GM23338 (cell line): Measurements from ENCODE around the gene LUC7L.

ENCODE experiments used
- CREB1 ChIP-seq: fragments of 250-450 bp; sonication (Bioruptor Pico); IDR thresholded peaks from 2 replicates; pipeline ENCODE4 v1.5.0; 2020; ENCODE audit warnings: low read depth, mild to moderate bottlenecking, moderate library complexity
- EZH2 ChIP-seq: fragments of 200-600 bp; sonication (generic); IDR thresholded peaks from one replicate; pipeline ENCODE4 v1.8.0; 2017; ENCODE audit warnings: antibody characterized with exemption, mild to moderate bottlenecking, low read depth; ENCODE audit not compliant: unreplicated experiment
- EZH2phosphoT487 ChIP-seq: fragments of 200-600 bp; sonication (generic); IDR thresholded peaks from one replicate; pipeline ENCODE4 v1.8.1; 2018; ENCODE audit warnings: antibody characterized with exemption; ENCODE audit not compliant: unreplicated experiment
- JUNB ChIP-seq: IDR thresholded peaks from one replicate; pipeline ENCODE4 v1.6.1; 2016; ENCODE audit warnings: antibody characterized with exemption; ENCODE audit not compliant: unreplicated experiment
- NANOG ChIP-seq: IDR thresholded peaks from 2 replicates; pipeline ENCODE4 v1.6.1; 2016; ENCODE audit warnings: antibody characterized with exemption, borderline replicate concordance
- POLR2AphosphoS5 ChIP-seq: IDR thresholded peaks from 2 replicates; pipeline ENCODE4 v1.6.1; 2016; ENCODE audit warnings: antibody characterized with exemption, low read depth
- STAT1 ChIP-seq: IDR thresholded peaks from one replicate; pipeline ENCODE4 v1.6.1; 2016; ENCODE audit warnings: antibody characterized with exemption; ENCODE audit not compliant: unreplicated experiment
- ZNF114 ChIP-seq: fragments of 250-450 bp; sonication (Bioruptor Pico); IDR thresholded peaks from 2 replicates; pipeline ENCODE4 v1.5.0; 2020; ENCODE audit warnings: mild to moderate bottlenecking, moderate library complexity
- TF ChIP-seq, protein P1 (sequence below), 2 experiments: fragments of 200-600 bp in 1 of 2; sonication (generic) in 1 of 2; conservative IDR thresholded peaks; 2 replicates each; pipeline versions ENCODE4 v1.5.1 to v1.6.1; 2016 to 2017; ENCODE audit warnings: antibody characterized with exemption in 2 of 2, low read depth in 2 of 2, mild to moderate bottlenecking in 2 of 2, moderate library complexity in 1 of 2
- TF ChIP-seq, protein P2 (sequence below): IDR thresholded peaks from one replicate; pipeline ENCODE4 v1.6.1; 2018; ENCODE audit warnings: antibody characterized with exemption; ENCODE audit not compliant: unreplicated experiment
- TF ChIP-seq, protein P3 (sequence below): fragments of 250-450 bp; sonication (Bioruptor Pico); IDR thresholded peaks from 2 replicates; pipeline ENCODE4 v1.5.0; 2020; ENCODE audit warnings: mild to moderate bottlenecking, moderate library complexity
- TF ChIP-seq, protein P4 (sequence below): IDR thresholded peaks from 2 replicates; pipeline ENCODE4 v1.6.1; 2016; ENCODE audit warnings: antibody characterized with exemption

GRCh38 chr16:234468-235305 is 5.4 kb upstream of the LUC7L start, which contains the start of gene FAM234A:
- TF ChIP-seq ZNF114 (CRISPR knock-in tag) (no peak), EZH2phosphoT487 (no peak), POLR2AphosphoS5 (peak; percentile 74), EZH2 (no peak), STAT1 (no peak), CREB1 (CRISPR knock-in tag) (peak; percentile 91), JUNB (no peak), NANOG (no peak)
- TF ChIP-seq, protein P1, sequence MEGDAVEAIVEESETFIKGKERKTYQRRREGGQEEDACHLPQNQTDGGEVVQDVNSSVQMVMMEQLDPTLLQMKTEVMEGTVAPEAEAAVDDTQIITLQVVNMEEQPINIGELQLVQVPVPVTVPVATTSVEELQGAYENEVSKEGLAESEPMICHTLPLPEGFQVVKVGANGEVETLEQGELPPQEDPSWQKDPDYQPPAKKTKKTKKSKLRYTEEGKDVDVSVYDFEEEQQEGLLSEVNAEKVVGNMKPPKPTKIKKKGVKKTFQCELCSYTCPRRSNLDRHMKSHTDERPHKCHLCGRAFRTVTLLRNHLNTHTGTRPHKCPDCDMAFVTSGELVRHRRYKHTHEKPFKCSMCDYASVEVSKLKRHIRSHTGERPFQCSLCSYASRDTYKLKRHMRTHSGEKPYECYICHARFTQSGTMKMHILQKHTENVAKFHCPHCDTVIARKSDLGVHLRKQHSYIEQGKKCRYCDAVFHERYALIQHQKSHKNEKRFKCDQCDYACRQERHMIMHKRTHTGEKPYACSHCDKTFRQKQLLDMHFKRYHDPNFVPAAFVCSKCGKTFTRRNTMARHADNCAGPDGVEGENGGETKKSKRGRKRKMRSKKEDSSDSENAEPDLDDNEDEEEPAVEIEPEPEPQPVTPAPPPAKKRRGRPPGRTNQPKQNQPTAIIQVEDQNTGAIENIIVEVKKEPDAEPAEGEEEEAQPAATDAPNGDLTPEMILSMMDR (conservative IDR thresholded peaks at IDR 0.05; ENCODE audit: low read depth in 2 of 2): peak; percentile 31 to 55
- TF ChIP-seq, protein P2, sequence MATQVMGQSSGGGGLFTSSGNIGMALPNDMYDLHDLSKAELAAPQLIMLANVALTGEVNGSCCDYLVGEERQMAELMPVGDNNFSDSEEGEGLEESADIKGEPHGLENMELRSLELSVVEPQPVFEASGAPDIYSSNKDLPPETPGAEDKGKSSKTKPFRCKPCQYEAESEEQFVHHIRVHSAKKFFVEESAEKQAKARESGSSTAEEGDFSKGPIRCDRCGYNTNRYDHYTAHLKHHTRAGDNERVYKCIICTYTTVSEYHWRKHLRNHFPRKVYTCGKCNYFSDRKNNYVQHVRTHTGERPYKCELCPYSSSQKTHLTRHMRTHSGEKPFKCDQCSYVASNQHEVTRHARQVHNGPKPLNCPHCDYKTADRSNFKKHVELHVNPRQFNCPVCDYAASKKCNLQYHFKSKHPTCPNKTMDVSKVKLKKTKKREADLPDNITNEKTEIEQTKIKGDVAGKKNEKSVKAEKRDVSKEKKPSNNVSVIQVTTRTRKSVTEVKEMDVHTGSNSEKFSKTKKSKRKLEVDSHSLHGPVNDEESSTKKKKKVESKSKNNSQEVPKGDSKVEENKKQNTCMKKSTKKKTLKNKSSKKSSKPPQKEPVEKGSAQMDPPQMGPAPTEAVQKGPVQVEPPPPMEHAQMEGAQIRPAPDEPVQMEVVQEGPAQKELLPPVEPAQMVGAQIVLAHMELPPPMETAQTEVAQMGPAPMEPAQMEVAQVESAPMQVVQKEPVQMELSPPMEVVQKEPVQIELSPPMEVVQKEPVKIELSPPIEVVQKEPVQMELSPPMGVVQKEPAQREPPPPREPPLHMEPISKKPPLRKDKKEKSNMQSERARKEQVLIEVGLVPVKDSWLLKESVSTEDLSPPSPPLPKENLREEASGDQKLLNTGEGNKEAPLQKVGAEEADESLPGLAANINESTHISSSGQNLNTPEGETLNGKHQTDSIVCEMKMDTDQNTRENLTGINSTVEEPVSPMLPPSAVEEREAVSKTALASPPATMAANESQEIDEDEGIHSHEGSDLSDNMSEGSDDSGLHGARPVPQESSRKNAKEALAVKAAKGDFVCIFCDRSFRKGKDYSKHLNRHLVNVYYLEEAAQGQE: no peak
- TF ChIP-seq, protein P3, sequence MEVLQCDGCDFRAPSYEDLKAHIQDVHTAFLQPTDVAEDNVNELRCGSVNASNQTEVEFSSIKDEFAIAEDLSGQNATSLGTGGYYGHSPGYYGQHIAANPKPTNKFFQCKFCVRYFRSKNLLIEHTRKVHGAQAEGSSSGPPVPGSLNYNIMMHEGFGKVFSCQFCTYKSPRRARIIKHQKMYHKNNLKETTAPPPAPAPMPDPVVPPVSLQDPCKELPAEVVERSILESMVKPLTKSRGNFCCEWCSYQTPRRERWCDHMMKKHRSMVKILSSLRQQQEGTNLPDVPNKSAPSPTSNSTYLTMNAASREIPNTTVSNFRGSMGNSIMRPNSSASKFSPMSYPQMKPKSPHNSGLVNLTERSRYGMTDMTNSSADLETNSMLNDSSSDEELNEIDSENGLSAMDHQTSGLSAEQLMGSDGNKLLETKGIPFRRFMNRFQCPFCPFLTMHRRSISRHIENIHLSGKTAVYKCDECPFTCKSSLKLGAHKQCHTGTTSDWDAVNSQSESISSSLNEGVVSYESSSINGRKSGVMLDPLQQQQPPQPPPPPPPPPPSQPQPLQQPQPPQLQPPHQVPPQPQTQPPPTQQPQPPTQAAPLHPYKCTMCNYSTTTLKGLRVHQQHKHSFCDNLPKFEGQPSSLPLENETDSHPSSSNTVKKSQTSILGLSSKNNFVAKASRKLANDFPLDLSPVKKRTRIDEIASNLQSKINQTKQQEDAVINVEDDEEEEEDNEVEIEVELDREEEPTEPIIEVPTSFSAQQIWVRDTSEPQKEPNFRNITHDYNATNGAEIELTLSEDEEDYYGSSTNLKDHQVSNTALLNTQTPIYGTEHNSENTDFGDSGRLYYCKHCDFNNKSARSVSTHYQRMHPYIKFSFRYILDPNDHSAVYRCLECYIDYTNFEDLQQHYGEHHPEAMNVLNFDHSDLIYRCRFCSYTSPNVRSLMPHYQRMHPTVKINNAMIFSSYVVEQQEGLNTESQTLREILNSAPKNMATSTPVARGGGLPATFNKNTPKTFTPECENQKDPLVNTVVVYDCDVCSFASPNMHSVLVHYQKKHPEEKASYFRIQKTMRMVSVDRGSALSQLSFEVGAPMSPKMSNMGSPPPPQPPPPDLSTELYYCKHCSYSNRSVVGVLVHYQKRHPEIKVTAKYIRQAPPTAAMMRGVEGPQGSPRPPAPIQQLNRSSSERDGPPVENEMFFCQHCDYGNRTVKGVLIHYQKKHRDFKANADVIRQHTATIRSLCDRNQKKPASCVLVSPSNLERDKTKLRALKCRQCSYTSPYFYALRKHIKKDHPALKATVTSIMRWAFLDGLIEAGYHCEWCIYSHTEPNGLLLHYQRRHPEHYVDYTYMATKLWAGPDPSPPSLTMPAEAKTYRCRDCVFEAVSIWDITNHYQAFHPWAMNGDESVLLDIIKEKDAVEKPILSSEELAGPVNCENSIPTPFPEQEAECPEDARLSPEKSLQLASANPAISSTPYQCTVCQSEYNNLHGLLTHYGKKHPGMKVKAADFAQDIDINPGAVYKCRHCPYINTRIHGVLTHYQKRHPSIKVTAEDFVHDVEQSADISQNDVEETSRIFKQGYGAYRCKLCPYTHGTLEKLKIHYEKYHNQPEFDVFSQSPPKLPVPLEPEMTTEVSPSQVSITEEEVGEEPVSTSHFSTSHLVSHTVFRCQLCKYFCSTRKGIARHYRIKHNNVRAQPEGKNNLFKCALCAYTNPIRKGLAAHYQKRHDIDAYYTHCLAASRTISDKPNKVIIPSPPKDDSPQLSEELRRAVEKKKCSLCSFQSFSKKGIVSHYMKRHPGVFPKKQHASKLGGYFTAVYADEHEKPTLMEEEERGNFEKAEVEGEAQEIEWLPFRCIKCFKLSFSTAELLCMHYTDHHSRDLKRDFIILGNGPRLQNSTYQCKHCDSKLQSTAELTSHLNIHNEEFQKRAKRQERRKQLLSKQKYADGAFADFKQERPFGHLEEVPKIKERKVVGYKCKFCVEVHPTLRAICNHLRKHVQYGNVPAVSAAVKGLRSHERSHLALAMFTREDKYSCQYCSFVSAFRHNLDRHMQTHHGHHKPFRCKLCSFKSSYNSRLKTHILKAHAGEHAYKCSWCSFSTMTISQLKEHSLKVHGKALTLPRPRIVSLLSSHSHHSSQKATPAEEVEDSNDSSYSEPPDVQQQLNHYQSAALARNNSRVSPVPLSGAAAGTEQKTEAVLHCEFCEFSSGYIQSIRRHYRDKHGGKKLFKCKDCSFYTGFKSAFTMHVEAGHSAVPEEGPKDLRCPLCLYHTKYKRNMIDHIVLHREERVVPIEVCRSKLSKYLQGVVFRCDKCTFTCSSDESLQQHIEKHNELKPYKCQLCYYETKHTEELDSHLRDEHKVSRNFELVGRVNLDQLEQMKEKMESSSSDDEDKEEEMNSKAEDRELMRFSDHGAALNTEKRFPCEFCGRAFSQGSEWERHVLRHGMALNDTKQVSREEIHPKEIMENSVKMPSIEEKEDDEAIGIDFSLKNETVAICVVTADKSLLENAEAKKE (CRISPR knock-in tag): no peak
- TF ChIP-seq, protein P4, sequence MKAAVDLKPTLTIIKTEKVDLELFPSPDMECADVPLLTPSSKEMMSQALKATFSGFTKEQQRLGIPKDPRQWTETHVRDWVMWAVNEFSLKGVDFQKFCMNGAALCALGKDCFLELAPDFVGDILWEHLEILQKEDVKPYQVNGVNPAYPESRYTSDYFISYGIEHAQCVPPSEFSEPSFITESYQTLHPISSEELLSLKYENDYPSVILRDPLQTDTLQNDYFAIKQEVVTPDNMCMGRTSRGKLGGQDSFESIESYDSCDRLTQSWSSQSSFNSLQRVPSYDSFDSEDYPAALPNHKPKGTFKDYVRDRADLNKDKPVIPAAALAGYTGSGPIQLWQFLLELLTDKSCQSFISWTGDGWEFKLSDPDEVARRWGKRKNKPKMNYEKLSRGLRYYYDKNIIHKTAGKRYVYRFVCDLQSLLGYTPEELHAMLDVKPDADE: no peak
